GDM1 (cell line): ENCODE results near the gene NR2E3.

Experiments
- DNase-seq: peaks from one replicate; lab custom pipeline; 2025; lab: John Stamatoyannopoulos, UW

Gene NR2E3

DNA sequence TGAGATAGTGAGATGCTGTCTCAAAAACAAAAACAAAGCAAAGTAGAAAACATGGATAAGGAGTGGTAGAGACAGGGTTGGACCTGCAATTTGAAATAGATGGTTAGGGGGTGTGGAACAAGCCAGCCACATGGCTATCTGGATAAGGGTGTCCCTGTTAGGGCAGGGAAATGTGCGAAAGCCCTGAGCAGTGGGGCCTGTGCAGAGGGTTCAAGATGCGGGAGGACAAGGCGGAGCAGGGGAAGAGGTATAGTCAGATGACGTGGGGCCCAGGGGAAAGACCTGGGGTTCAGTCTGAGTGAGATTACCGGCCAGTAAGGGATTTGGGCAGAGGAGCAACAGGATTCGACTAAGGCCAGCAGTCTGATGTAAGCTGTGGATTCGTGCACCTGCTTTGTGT, 18.4 kb upstream of the NR2E3 start:
- DNase-seq: no peak

DNA sequence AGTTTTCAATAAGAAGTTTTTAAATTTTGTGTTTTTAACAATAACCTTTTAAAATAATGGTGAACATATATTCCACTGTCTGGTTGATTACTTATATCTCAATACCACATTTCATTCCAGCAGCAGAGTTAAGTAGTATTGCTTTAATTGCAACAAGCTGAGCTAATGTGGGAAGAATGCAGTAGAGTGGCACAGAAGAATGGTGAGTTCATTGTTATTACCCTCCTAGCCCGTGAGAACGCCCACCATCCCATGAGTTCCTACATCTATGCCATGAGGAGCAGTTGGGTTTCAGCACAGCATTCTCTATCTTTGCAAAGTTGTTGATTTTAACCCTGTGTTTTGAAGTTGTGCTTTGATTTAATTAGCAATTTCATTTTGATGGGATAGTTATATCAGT, 17.8 kb upstream of the NR2E3 start:
- no peak for DNase-seq

GRCh38 chr15:71798641-71799040, 11.7 kb upstream of the NR2E3 start:
- DNase-seq: no peak

GRCh38 chr15:71800190-71800589, 10.2 kb upstream of the NR2E3 start:
- DNase-seq: no peak

DNA sequence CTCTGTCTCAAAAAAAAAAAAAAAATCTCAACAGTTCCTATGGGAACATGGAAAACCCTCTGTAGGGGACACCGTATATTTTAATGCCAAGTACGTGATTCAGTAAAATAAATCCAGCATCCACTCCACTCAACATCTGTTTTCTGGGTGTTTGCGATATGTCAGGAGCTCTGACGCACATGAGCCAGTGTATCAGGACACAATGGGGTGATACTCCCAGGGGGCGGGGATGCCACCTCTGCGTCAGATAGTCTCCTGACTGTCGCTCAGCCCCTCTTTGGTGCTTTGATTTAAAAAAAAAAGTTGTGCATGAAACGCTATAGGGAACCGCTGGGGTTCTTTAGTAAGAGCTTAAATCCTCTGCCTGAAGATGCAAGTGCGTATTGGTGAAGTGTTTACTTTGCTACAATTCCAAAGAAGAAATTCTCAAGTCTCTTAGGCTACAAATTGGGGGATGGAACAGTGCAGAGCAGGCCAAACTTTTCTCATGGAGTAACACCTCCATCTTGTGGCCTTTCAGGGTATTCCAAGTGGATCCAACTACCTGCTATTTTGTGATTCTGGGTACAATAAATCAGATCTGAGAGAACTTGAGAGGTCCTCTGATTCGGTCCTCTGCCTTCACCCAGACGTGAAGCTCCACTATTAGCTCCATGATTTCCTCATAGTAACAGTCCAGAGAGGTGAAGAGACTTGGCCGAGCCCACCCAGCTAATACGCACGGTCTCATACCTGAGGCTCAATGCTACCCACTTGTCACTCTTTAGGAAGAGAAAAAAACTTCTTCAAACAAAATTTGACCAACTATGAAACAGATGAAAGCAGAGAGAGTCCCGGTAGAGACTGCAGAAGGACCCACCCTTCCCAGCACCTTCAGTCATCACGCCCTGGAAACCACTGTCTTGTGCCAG, 9.3 kb upstream of the NR2E3 start:
- no peak for DNase-seq

- no peak for DNase-seq
Measured at GRCh38 chr15:71801935-71802655, 8.3 kb upstream of the NR2E3 start.

DNA sequence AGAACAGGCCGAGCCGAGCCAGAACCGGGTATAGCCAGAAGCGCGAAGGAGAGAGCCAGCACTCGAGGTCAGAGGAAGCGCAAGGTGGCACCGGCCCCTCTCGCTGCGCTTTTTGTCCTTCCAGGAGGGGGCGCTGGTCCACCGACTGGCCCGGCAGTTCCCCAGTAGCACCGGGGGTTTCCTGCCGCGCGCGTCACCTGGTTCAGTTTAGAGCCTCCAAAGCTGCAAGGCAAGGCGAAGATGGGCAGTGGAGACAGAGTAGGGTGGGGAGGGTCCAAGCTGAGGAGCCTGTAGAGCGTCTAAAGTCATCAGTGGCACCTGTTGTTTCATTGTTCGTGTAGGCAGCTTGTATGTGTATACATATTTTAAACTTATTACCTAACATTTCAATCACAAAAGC, 7.6 kb upstream of the NR2E3 start:
- DNase-seq: no peak

DNA sequence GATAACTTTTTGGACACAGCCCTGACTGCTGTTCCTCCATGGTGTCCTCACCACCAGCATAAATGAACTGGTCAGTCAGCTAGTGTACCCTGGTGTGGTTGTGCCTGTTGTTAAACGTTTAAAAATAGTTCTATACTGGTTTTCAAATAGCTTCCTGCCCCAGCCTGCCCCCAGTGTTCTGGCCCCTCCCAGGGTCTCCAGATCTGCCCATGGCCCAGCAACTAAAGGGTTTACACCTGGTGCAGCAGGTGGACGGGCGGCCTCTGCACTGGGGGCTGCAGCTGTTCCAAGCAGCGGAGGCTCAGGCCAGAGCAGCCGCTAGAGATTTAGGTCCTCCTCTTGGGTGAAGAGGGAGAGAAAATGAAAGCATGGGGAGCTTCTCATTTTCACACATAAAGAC, 6.1 kb upstream of the NR2E3 start:
- no peak for DNase-seq

DNA sequence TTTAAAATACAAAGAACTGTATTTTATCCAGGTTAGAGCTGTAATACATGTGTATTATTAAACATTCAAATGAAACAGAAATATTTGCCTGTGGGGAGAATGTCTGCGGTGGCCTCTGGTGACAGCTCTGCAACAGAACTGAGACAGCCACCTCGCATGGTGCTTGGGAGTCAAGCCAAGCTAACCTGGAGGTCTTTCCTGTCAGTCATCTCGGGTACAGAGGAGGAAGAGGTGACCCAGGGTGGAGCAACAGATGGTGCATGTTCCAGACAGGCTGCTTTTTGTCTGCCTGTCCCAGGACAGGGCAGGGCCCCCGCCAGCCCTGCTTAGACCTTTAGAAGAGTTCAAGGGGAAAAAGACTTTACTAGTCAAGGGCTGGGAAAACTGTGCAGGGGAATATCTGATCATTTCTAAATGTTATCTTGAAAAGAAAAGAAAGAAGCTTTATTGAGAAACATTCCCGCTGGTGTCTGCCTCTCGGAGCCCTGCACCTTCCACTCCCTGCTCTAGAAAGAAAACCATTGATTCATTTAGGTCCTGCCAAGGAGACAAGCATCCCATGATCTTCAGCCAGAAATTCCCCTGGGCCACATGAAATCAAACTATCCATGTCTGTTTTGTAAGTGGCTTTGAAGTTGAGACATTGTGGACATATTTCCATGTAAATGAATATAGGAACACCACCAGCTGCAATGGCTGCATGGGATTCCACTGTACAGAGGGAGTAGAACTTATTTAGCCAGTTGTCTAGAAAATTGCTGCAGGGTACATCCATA, 5.5 kb upstream of the NR2E3 start:
- no peak for DNase-seq

DNA sequence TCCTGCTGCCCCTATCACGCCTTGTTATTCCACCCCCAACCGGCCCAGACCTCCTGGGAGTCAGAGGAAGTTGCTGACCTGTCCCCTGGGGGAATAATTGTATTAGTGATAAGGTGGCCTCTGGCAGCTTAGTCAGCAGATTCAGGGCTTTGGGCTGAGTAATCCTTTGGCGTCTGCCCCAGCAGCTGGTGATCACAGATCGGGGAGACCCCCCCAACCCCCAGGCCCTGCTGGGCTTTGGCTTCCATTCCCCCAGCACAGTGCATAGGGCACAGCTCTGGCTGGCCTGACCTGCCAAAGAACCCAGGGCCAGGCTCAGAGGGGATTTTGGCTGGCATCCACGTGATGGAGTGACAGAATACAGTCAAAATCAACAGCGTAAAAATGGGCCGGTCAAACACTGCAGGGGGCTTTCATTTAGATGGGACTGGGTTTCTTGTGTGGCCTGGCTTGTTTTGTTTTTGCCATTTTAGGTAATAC, 3.9 kb upstream of the NR2E3 start:
- no peak for DNase-seq

- DNase-seq: no peak
Measured at GRCh38 chr15:71807125-71807629, 3.2 kb upstream of the NR2E3 start.

DNA sequence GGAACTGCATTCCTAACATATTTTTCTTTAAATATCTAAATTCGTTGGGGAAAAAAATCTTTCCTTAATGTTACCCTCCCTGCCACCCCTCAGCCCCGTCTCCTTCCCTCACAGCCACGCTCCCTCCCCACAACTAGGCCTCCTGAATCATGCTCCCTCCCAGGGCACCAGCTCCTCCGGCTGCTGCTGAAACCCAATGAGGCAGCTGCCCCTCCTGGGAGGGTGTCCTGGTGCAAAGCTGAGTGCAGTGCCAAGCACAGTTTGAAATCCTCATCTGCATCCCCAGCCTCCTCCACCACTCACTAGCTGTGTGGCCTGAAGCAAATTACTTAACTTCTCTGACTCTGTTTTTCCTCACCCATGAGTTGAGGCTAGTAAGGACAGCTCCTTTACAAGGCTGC, 2.7 kb upstream of the NR2E3 start:
- no peak for DNase-seq

GRCh38 chr15:71808311-71809020, 1.9 kb upstream of the NR2E3 start:
- DNase-seq: no peak

DNA sequence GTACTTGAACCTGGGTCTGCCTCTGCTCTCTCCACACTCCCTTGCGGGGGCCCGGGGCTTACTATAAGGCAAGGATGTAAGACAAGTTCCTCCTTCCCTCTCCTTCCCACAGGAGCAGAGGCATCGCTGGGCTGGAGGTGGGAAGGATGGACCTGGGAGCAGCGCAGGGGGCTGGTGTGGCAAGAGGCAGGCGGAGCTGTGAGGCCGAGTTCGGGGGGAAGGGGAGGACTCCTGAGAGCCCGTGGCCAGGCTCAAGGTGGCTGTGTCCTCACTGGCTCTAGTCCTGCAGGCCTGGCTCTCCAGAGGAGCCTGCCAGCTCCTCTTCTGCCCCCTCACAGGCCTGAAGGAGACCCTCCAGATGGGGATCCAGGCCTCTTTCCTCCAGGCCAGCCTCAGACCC, 1.0 kb upstream of the NR2E3 start:
- DNase-seq: no peak

- DNase-seq: no peak
Measured at GRCh38 chr15:71811036-71811736, 832 bp downstream of the NR2E3 start.

DNA sequence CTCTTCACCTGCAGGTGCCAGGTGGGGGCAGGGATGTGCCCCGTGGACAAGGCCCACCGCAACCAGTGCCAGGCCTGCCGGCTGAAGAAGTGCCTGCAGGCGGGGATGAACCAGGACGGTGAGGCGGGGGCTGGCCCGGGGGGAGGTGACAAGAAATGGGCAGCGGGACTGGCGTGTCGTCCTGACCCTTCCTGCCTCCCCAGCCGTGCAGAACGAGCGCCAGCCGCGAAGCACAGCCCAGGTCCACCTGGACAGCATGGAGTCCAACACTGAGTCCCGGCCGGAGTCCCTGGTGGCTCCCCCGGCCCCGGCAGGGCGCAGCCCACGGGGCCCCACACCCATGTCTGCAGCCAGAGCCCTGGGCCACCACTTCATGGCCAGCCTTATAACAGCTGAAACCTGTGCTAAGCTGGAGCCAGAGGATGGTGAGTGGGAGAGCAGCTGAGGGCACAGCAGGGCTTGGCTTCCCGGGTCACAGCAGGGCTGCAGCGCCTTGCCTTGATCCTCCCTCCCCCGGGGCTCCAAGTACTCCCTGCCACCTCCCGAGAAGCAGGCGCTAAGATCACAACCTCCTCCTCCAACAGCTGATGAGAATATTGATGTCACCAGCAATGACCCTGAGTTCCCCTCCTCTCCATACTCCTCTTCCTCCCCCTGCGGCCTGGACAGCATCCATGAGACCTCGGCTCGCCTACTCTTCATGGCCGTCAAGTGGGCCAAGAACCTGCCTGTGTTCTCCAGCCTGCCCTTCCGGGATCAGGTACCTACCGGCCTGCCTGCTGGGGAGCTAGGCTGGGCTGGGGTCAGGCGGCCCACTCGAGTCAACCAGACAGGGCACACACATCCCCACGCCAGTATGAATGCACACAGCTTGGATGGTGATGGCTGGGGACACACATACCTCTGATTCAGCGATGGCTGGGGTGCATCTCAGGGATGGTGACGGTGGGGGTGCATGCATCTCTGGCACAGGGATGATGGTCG, 1.7 kb downstream of the NR2E3 start:
- no peak for DNase-seq

DNA sequence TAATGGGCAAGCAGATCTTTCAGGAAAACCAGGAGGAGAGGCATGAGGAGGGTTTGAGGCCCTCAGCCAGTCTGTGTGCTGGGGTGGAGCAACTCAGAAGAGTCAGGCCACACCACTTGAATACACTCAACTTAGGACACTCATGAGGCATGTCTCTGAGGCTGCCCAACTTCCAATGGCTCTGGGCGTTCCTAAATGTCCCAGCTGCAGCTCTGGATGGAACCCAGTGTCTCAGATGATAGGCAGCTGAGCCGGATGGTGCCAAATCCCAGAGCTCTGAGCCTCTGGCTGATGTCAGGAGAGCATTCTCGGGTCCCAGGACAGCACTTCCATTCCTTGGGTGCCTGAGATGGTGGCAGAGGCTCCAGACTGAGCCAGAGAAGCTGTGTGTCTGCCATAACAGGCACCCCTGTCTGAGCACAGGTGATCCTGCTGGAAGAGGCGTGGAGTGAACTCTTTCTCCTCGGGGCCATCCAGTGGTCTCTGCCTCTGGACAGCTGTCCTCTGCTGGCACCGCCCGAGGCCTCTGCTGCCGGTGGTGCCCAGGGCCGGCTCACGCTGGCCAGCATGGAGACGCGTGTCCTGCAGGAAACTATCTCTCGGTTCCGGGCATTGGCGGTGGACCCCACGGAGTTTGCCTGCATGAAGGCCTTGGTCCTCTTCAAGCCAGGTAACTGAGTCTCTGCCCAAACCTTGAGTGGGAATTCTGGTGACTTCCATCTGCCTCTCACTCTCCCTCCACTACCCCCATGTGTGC, 2.8 kb downstream of the NR2E3 start:
- no peak for DNase-seq

- no peak for DNase-seq
Measured at GRCh38 chr15:71813723-71814470, 3.5 kb downstream of the NR2E3 start.
